ENCODE data around the gene ZNF837.

GRCh38 chr19:58355908-58356765, 24.7 kb downstream of the ZNF837 start:
- TF ChIP-seq, protein P1, sequence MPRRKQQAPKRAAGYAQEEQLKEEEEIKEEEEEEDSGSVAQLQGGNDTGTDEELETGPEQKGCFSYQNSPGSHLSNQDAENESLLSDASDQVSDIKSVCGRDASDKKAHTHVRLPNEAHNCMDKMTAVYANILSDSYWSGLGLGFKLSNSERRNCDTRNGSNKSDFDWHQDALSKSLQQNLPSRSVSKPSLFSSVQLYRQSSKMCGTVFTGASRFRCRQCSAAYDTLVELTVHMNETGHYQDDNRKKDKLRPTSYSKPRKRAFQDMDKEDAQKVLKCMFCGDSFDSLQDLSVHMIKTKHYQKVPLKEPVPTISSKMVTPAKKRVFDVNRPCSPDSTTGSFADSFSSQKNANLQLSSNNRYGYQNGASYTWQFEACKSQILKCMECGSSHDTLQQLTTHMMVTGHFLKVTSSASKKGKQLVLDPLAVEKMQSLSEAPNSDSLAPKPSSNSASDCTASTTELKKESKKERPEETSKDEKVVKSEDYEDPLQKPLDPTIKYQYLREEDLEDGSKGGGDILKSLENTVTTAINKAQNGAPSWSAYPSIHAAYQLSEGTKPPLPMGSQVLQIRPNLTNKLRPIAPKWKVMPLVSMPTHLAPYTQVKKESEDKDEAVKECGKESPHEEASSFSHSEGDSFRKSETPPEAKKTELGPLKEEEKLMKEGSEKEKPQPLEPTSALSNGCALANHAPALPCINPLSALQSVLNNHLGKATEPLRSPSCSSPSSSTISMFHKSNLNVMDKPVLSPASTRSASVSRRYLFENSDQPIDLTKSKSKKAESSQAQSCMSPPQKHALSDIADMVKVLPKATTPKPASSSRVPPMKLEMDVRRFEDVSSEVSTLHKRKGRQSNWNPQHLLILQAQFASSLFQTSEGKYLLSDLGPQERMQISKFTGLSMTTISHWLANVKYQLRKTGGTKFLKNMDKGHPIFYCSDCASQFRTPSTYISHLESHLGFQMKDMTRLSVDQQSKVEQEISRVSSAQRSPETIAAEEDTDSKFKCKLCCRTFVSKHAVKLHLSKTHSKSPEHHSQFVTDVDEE (CRISPR knock-in tag; IDR thresholded peaks at IDR 0.05): no peak
- no peak for TF ChIP-seq PPARA (CRISPR knock-in tag; IDR thresholded peaks at IDR 0.05; ENCODE audit: borderline replicate concordance)
- TF ChIP-seq, protein P2, sequence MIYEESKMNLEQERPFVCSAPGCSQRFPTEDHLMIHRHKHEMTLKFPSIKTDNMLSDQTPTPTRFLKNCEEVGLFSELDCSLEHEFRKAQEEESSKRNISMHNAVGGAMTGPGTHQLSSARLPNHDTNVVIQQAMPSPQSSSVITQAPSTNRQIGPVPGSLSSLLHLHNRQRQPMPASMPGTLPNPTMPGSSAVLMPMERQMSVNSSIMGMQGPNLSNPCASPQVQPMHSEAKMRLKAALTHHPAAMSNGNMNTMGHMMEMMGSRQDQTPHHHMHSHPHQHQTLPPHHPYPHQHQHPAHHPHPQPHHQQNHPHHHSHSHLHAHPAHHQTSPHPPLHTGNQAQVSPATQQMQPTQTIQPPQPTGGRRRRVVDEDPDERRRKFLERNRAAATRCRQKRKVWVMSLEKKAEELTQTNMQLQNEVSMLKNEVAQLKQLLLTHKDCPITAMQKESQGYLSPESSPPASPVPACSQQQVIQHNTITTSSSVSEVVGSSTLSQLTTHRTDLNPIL (CRISPR knock-in tag; IDR thresholded peaks at IDR 0.05; ENCODE audit: low read depth): no peak
- TF ChIP-seq PATZ1 (CRISPR knock-in tag; IDR thresholded peaks at IDR 0.05; ENCODE audit: borderline replicate concordance): no peak
